HG02884 (cell line): ENCODE data around the gene ARMH1.

Experiments used
- ATAC-seq: cut with Tn5 transposase; IDR thresholded peaks from one replicate; pipeline ENCODE4 v1.9.1; 2021; ENCODE audit warnings: mild to moderate bottlenecking, moderate library complexity; ENCODE audit not compliant: unreplicated experiment

ARMH1 gene

GRCh38 chr1:44674113-44675000 lies at the start of gene ARMH1, which contains the start of gene TMEM53:
Gene ARMH1 (plus strand): TSS chr1:44674714. CDS start chr1:44689698, 14,984 bp downstream.
Gene TMEM53 (minus strand): TSS chr1:44674481. CDS start chr1:44674391, 90 bp downstream.
- ATAC-seq, result peak; percentile 87

- no peak for ATAC-seq
Measured at GRCh38 chr1:44625348-44625747, 49.2 kb upstream of the ARMH1 start.

- no peak for ATAC-seq
Measured at GRCh38 chr1:44628962-44629756, 45.4 kb upstream of the ARMH1 start.

- ATAC-seq, result no peak
Measured at GRCh38 chr1:44630116-44630515, 44.4 kb upstream of the ARMH1 start.

GRCh38 chr1:44631333-44631646 lies 43.2 kb upstream of the ARMH1 start:
- ATAC-seq, result peak; percentile 7

GRCh38 chr1:44631647-44632539 lies 42.6 kb upstream of the ARMH1 start:
- ATAC-seq, result peak; percentile 67

- ATAC-seq, result no peak
Measured at GRCh38 chr1:44632598-44632997, 41.9 kb upstream of the ARMH1 start.

GRCh38 chr1:44634606-44635189 lies 39.8 kb upstream of the ARMH1 start:
- no peak for ATAC-seq

GRCh38 chr1:44635439-44635838 lies 39.1 kb upstream of the ARMH1 start:
- no peak for ATAC-seq

- ATAC-seq, result no peak
Measured at GRCh38 chr1:44636083-44636687, 38.3 kb upstream of the ARMH1 start.

- no peak for ATAC-seq
Measured at GRCh38 chr1:44636688-44637598, 37.6 kb upstream of the ARMH1 start.

GRCh38 chr1:44637702-44638411 lies 36.7 kb upstream of the ARMH1 start:
- ATAC-seq, result no peak

- no peak for ATAC-seq
Measured at GRCh38 chr1:44640200-44640853, 34.2 kb upstream of the ARMH1 start.

- no peak for ATAC-seq
Measured at GRCh38 chr1:44641126-44642102, 33.1 kb upstream of the ARMH1 start.

GRCh38 chr1:44642255-44642654 lies 32.3 kb upstream of the ARMH1 start:
- ATAC-seq, result no peak

GRCh38 chr1:44642925-44643324 lies 31.6 kb upstream of the ARMH1 start:
- no peak for ATAC-seq
